Measurements from ENCODE around the gene WDPCP. TPM values are rescaled to one million over a fixed set of nuclear protein-coding genes. Genes with fewer than 3 reads are reported as not detected.

WDPCP gene
- total RNA-seq, 4 donors from 2014 or later = 15.9 to 18.5 (median 17.4) TPM

DNA sequence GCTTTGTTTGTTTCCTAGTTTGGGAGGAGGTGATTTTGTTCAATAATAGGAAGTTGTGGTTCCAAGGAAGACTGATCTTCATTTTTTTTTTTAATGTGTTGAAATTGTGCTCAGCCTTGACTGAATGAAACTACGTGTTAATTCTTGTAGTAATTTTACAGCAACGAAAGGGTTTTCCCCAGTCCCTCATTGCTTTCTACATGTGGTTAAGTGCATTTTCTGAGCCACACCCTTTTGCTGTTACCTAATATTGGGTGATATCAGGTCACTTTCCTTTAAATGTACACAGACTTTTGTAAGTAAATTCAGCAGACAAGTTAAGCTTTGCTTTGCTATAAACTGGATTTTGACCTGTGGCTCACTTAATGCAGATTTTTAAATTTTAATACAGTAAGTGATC lies 464.1 kb downstream of the WDPCP start:
- no peak for ATAC-seq (ENCODE audit: low FRiP score)
- TF ChIP-seq, protein P1, sequence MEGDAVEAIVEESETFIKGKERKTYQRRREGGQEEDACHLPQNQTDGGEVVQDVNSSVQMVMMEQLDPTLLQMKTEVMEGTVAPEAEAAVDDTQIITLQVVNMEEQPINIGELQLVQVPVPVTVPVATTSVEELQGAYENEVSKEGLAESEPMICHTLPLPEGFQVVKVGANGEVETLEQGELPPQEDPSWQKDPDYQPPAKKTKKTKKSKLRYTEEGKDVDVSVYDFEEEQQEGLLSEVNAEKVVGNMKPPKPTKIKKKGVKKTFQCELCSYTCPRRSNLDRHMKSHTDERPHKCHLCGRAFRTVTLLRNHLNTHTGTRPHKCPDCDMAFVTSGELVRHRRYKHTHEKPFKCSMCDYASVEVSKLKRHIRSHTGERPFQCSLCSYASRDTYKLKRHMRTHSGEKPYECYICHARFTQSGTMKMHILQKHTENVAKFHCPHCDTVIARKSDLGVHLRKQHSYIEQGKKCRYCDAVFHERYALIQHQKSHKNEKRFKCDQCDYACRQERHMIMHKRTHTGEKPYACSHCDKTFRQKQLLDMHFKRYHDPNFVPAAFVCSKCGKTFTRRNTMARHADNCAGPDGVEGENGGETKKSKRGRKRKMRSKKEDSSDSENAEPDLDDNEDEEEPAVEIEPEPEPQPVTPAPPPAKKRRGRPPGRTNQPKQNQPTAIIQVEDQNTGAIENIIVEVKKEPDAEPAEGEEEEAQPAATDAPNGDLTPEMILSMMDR (IDR thresholded peaks at IDR 0.05) = no peak
- DNase-seq (ENCODE audit: low spot score) = no peak

DNA sequence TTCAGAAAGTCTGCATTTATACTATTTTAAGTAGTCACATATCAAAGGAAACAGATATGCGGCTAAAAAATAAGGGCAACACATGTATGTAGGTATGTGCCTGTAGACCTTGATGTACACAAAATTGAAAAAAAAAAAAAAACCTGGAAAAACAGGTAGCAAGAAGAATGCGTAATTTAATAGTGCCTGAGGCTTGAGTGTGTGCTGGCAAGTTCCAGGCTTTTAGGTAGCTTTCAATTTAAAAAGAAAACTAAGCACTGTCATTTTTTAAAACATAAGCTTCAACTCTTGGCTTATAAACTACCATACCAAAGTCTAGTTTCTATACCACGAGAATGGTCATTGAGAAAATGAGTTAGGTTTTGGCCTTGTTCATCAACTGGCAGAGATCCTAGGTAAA lies 465.4 kb downstream of the WDPCP start:
- DNase-seq (ENCODE audit: low spot score) (no peak), ATAC-seq (ENCODE audit: low FRiP score) (no peak)
- TF ChIP-seq, protein P1 (IDR thresholded peaks at IDR 0.05) = no peak

DNA sequence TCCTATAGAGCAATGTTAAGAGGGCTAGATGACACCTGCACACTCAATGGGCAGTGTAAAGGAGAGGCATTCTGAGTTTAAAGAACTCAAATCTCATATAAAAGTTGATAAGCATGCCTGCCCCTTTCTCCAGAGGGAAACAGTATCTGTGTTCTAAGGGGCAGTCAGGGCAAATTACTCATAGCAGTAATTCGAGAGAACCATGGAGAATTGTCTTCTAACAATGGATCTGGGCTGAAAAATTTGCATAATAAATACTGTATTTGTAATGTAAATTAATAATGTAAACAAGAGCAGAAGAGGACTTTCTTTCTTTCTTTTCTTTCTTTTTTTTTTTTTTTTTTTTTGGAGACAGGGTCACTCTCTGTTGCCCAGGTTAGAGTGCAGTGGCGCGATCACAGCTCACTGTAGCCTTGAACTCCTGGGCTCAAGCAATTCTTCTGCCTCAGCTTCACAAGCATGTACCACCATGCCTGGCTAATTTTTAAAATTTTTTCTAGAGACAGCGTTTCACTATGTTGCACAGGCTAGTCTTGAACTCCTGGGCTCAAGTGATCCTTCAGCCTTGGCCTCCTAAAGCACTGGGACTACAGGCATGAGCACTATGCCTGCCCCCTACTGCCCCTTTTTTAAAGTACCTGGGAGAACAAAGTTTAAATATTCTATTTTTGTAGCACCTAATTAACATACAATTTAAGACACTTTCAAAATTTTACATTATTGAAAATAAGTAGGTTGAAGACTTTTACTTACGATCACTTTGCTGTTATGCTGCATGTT lies 467.0 kb downstream of the WDPCP start:
- ATAC-seq (ENCODE audit: low FRiP score) (no peak), DNase-seq (ENCODE audit: low spot score) (no peak)
- TF ChIP-seq, protein P1 (IDR thresholded peaks at IDR 0.05) = no peak

DNA sequence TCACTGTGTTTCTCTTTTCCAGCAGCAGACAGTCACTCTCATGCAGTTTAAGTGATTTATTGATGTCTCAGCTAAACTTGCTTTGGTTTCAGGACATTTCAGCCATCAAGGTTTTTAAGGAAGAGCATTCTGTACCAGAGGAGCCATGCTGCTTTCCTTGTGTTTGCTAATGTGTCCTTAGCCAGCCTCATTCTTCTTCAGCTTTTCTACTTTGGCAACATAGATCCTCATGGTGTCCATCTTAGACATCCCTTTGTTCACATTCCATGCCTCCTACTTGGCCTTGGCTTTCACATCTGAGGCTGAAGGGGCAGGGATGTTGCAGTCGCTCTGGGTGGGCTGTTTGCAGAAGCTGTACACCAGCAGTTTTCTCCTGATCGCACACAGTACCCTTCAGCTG lies 469.5 kb downstream of the WDPCP start:
- TF ChIP-seq, protein P1 (IDR thresholded peaks at IDR 0.05) = no peak
- DNase-seq (ENCODE audit: low spot score) (no peak), ATAC-seq (ENCODE audit: low FRiP score) (no peak)

DNA sequence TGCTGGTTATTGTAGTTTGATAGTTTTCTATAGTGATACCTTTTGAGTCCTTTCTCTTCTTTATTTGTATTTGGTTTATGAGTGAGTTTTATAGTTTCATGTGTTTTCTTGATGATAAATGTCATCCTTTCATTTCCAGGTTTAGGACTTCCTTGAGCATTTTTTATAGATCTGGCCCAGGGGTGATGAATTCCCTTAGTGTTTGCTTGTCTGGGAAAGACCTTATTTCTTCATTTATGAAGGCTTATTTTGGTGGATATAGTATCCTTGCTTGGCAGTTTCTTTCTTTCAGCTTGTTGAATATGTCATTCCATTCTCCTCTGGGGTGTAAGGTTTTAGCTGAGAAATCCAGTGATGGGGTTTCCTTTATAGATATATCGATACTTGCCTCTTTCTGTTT lies 483.8 kb downstream of the WDPCP start:
- ATAC-seq (ENCODE audit: low FRiP score) = no peak
- TF ChIP-seq, protein P1 (IDR thresholded peaks at IDR 0.05) = no peak
- DNase-seq (ENCODE audit: low spot score) = no peak

DNA sequence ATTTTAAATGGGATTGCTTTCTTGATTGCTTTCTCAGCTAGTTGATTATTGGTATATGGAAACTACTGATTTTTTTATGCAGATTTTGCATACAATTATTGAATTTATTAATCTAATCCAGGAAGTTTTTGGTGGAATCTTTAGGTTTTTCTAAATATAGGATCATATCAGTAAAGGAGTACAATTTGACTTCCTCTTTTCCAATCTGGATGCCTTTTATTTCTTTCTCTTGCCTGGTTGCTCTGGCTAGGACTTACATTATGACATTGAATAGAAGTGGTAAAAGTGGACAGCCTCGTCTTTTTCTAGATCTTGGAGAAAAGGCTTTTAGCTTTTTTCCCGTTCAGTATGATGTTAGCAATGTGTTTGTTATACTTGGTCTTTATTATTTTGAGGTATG lies 486.3 kb downstream of the WDPCP start:
- ATAC-seq (ENCODE audit: low FRiP score) = no peak
- TF ChIP-seq, protein P1 (IDR thresholded peaks at IDR 0.05) = no peak

DNA sequence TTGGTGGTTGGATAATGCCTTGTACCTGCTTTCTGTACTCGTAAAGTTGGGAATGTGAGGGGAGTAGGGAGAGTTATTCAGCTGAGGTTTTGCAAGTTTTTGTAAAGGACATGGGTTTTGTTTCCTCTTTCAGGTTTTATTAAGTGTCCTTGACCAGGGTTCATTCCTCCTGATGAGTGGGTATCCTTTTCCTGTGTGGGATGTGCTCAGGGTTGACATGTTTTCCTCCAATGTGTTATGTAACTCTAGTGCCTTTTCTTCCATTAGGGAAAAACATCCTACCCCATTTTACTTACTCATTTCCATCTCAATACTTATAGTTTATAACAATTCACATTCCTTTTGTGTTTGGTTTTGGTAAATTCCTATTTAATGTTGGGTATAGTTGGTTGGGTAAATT lies 489.2 kb downstream of the WDPCP start:
- TF ChIP-seq, protein P1 (IDR thresholded peaks at IDR 0.05) = no peak
- DNase-seq (ENCODE audit: low spot score) = no peak
- no peak for ATAC-seq (ENCODE audit: low FRiP score)

More for the DNA sequence above, 486.3 kb downstream of the WDPCP start:
- no peak for DNase-seq (ENCODE audit: low spot score)
